SIG-M5 (cell line): Measurements from ENCODE around the gene ZNF668.
"Not testable (repeated sequence)": the region's sequence is repeated elsewhere in the genome, so short reads cannot be mapped to it uniquely, and the experiment has no call there.

Experiments used
- DNase-seq: peaks from one replicate; lab custom pipeline; 2025; lab: John Stamatoyannopoulos, UW

ZNF668 gene

DNA sequence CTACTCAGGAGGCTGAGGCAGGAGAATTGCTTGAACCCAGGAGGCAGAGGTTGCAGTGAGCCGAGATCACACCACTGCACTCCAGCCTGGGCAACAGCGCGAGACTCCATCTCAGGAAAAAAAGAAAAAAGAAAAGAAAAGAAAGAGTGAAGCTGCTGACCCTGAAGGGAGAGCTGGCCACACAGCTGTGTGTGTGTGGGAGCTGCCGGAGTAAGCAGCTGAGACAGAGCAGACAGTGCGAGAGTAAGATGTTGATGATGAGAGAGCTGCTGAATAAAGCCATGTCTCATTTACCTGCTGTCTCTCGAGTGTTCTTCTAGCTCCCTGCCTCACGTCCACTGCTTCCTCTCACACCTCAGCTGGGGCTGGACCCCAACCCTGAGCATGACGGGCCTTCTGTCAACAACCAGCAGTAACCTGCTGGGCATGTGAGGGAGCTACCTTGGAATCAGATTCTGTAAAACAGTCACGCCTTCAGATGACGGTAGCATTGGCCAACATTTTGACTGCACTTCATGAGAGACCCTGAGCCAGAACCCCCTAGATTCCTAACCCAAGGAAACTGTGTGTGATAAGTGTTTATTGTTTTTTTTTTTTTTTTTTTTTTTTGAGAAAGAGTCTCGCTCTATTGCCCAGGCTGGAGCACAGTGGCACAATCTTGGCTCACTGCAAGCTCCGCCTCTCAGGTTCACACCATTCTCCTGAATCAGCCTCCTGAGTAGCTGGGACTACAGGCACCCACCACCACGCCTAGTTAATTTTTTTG lies 27.0 kb upstream of the ZNF668 start:
- DNase-seq, result not testable (repeated sequence)

- DNase-seq, result no peak
These were observed 26.0 kb upstream of the ZNF668 start for GRCh38 chr16:31099860-31100638.

- DNase-seq, result peak; percentile 91
These were observed 20.5 kb upstream of the ZNF668 start, which contains the start of gene VKORC1 for GRCh38 chr16:31094424-31095120. TSS of gene VKORC1 (minus strand) at chr16:31094797. CDS start at chr16:31094729, 68 bp downstream.

DNA sequence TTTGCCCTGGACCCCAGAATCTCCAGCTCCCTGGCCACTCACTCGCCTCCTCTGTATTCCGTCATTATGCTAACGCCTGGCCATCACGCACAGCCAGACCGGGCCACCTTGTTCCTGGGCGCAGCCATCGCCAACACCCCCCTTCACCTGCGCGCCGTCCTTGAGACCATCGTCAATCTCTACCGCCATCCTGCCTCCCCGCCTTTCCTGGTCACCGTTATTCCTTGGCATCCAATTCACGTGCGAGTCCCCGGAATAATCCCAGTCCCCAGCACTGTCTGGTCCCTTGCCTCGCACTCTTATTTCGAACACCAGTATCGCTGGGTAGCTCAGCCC lies 20.0 kb upstream of the ZNF668 start:
- DNase-seq, result no peak

DNA sequence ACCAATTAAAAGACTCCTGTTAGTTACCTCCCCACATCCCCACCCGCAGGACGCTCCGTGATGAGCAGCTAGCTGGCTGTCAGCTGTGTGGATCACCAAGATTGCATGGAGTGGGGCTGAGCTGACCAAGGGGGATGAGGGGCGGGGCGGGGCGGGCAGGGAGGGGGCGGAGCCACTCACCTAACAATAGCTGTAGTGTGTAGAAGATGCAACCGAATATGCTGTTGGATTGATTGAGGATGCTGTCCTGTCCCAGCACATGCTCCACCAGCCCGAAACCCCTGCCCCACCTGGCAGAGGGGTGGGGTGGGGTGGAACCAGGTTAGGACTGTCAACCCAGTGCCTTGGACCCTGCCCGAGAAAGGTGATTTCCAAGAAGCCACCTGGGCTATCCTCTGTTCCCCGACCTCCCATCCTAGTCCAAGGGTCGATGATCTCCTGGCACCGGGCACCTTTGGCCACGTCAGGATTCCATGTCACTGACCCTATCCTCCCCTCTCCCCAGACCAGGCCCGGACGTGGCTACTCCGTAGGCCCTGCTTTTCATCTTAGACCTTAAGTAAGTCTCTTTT lies 19.2 kb upstream of the ZNF668 start:
- no peak for DNase-seq

- no peak for DNase-seq
These were observed 18.3 kb upstream of the ZNF668 start for GRCh38 chr16:31092330-31092729.

- DNase-seq, result no peak
These were observed 16.5 kb upstream of the ZNF668 start for GRCh38 chr16:31090540-31090939.

DNA sequence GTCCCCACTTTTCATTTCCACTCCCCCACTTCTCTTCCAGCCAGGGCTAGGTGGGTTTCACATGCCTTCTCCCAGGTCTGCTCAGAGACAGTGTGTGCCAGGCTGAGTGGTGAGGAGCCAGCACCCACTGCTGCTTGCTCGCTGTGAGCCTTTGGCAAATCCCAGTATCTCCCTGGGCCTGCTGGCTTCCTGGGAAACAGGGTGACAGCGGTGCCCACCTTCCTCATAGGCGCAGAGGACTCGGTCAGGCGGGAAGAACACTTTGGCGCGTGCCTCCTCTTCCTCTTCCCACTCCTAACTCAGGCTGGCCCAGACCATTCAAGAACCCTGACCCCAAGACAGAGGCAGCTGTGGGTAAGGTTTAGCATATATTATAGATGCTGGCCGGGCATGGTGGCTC lies 15.2 kb upstream of the ZNF668 start:
- no peak for DNase-seq

DNA sequence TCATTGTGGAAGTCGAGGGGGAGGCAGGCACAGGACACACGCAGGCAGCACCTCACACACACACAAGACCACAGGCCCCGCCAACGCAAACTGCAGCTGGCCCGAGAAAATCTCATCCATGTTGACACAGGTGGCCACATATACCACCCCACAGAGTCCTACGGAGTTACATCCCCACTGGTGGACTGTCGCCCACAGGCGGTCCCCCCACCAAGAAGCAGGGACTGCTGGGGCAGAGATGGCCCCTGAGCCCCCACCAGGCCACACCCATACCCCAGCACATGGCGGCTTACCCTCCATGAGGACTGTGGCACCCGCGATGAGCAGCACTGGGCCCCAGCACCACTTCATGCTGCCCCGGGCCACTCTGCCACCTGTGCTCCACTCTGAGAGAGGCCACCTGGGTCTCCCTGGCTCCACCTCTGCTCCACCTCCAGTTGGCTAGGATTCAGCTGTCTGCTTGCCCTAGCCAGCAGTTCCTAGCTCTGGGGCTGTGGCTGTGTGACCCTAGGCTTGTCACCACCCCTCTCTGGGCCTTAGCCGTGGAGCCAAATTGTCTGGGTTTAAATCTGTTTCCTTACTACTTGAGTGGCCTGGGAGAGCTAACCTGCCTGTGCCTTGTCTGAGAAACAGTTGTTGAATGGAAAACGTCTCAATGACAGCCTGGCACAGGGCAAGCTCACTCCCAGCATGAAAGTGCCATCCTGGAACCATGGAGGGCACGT lies 14.6 kb upstream of the ZNF668 start, which contains the start of gene PRSS53:
PRSS53 (minus strand) TSS at position 485 of the 725 bp plus-strand sequence; CDS start at position 351, 134 bp downstream.
- DNase-seq, result no peak

- no peak for DNase-seq
These were observed 13.9 kb upstream of the ZNF668 start for GRCh38 chr16:31087971-31088370.

GRCh38 chr16:31087481-31087880 lies 13.4 kb upstream of the ZNF668 start:
- DNase-seq, result no peak

DNA sequence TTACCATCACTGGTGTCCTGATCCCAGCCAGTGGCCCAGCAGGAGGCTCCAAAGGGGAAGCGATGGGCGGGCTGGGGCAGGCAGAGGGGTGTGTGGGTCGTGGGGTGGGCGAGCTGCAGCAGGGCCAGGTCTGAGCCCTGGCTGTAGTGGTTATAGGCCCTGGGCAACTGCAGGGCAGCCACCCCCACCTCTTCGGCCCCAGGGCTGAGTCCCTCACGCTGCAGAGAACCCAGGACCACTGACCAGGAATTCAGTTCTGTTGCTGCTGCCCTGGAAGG lies 12.5 kb upstream of the ZNF668 start:
- DNase-seq, result no peak

DNA sequence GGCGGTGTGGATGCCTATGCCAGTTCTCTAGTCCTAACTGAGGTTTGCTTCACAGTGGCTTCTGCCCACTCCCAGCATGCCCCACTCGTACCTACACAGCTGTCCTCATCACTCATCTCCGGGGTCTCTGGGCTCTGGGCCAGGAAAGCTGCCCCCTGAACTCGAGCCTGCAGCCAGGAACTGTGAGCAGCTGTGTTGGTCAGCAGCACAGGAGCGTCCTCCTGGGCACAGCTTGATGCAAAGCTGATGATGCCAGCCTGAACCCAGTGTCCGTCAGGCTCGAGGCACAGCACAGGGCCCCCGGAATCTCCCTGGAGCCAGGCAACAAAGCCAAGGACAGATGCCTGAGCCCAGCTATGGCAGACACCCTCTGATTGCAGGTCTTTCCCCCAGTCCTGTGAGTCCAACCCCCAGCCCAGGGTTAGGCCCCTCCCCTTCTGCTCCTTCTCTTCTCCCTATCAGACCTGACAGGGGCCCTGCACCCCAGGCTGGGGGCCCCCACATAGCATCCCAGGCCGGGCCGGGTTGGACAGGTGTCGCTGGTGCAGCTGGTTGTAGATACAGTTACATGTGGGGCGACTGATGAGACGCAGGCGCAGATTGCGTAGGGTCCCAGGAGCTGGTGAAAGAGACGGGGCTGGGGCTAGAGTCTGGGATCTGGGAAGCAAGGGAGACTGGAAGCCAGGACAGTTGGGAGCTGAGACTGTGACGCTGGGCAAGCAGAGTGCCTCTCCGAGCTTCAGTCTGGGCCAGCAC lies 12.0 kb upstream of the ZNF668 start:
- no peak for DNase-seq

GRCh38 chr16:31085411-31085810 lies 11.4 kb upstream of the ZNF668 start:
- DNase-seq, result no peak

DNA sequence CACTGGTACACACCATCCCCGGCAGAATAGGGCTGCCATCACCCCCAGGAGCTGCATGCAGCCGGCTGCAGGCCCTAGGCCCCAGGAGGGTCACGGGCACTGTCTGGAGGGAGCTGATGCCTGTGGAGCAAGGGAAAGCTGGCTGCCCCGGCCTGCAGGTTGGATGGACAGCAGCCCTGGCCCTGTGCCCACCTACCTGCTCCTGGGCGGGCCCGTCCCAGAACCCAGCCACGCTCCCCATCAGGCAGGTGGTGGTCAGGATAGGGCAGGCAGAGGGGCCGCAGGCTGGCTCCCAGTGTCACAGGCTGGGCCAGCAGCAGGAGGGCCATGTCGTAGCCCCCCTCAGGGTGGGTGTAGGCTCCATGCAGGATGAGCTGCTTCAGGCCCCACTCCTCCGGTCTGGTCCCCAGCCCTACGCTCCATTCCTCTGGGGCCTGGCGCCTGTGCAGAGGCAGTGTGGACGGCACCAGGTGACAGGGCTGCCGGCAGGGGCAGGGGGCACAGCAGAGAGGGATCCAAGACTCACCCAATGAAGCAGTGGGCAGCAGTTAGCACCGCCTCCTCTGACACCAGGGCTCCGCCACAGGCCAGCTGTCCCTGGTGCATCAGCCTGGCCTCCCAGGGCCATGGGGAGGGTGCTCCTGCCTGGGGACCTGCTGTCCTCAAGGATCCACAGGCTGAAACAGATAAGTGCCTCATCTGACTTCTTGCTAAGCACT lies 10.7 kb upstream of the ZNF668 start:
- DNase-seq, result no peak

- DNase-seq, result no peak
These were observed 9.9 kb upstream of the ZNF668 start for GRCh38 chr16:31083981-31084380.

DNA sequence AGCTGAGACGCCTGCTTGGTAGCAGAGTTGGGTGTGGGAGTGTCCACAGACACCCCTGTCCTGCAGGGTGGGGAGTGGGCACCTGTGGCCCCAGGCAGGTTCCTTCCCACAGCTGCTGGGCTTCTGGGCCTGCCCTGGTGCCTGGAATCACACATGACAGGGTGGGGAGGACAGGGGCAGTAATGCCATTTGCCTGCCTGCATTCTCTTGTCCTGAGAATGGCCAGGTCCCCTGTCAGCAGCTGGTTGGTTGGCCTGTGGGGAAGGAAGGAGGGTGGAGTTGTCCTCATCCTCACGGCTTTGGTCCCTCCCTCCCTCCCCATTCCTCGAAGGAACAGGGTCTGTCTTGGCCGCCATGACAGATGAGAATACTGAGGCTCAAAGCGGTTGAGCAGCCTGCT lies 9.5 kb upstream of the ZNF668 start:
- DNase-seq, result no peak

DNA sequence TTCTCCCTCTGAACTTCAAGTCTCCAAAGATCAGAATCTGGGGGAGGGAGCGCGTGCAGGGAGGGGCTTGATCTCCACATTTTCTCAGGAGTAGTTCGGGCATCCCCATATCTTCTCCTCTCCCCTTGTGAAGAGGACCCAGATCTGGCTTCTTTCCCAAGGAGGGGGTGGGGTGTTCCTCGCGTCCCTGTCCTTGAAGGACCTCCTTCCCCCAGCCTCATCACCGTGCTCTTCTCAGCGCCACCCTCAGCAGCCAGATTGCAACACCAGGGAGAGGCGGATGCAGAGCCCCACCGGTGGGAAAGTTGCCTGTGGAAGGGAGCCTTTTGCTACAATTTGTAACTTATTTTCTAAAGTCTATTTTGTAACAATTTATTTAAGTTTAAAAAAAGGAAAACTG lies 9.0 kb upstream of the ZNF668 start:
- DNase-seq, result no peak

DNA sequence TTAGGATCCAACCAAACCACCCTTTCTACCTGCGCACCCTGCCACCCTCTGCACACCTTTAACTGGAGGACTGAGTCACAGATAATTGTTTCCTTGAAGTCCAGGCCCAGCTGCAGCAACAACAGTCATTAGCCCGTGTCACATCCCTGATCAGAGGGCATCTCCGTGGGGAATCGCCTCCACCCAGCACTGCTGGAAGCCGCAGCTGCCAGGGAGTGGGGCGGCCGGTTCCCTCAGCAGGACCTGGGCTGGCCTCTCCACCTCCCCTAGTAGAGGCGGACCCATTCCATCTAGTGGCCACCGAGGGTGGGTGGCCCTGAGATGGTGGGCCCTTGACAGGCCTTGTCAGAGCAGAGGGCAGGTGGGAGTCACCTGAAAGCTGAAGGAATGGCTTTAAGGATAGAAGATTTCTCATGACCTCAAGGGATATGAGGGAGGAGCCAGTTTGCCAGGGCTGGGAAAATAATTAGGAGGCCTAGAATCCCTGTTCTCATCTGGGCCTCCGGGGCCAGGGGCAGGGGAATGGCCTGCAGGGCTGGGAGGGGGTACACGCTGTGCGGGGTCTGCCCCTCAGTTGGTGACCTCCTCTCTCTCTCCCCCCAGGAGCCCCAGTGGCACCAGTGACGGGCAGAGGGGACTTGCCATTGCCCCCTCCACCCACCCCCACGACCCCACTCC lies 8.5 kb upstream of the ZNF668 start:
- no peak for DNase-seq
